CD4-positive, alpha-beta T cell (primary cell): Measurements from ENCODE around the gene SMAP2. TPM values are rescaled to one million over a fixed set of nuclear protein-coding genes. Genes with fewer than 3 reads are reported as not detected.

Source experiments
- ATAC-seq: fragments of 200-7000 bp; cut with Tn5 transposase; one replicate; pipeline ENCODE4 v1.10.0; 2022; ENCODE audit warnings: mild to moderate bottlenecking; ENCODE audit not compliant: poor library complexity
- CTCF ChIA-PET: fragments of 350-600 bp; sonication (Branson Sonifier 250); formaldehyde crosslinking; loops from one replicate; lab custom pipeline; 2021; ENCODE audit warnings: antibody characterized with exemption, inconsistent platforms; lab: Charles Lee
- POLR2A ChIA-PET: fragments of 350-600 bp; sonication (Branson Sonifier 250); formaldehyde crosslinking; loops from one replicate; lab custom pipeline; 2021; ENCODE audit warnings: antibody characterized with exemption, inconsistent platforms; lab: Charles Lee
- DNase-seq, 14 experiments: peaks; one replicate each; pipeline ENCODE4 v3.0.0-alpha.2; 2013 to 2020; ENCODE audit warnings: mixed read lengths in 2 of 14
- H3K27ac ChIP-seq, 2 donors: one replicate each; pipeline versions ENCODE4 v1.5.1 to v1.7.0; 2013; ENCODE audit warnings: low read length in 2 of 2, low read depth in 1 of 2, mild to moderate bottlenecking in 1 of 2
- H3K27me3 ChIP-seq, 2 experiments: 1 replicate in 1 of 2; 2 replicates in 1 of 2; pipeline versions ENCODE4 v1.6.1 to v1.7.0; 2013; ENCODE audit warnings: low read length in 2 of 2, control low read depth in 1 of 2, mild to moderate bottlenecking in 1 of 2, moderate library complexity in 1 of 2; ENCODE audit not compliant: insufficient read depth in 2 of 2, control insufficient read depth in 1 of 2
- H3K36me3 ChIP-seq: one replicate; pipeline ENCODE4 v1.6.1; 2013; ENCODE audit warnings: low read length, control low read depth; ENCODE audit not compliant: insufficient read depth
- H3K4me1 ChIP-seq: one replicate; pipeline ENCODE4 v1.6.1; 2013; ENCODE audit warnings: low read length, control low read depth; ENCODE audit not compliant: insufficient read depth
- H3K4me3 ChIP-seq: one replicate; pipeline ENCODE4 v1.5.1; 2013; ENCODE audit warnings: mild to moderate bottlenecking, low read length, moderate library complexity
- H3K9me3 ChIP-seq, 2 experiments: 1 replicate in 1 of 2; 2 replicates in 1 of 2; pipeline versions ENCODE4 v1.6.1 to v1.7.0; 2013; ENCODE audit warnings: low read length in 2 of 2, mild to moderate bottlenecking in 2 of 2, control low read depth in 1 of 2, moderate library complexity in 1 of 2; ENCODE audit not compliant: control insufficient read depth in 1 of 2, insufficient read depth in 1 of 2
- H3K27ac Mint-ChIP-seq: one replicate; pipeline ENCODE4 v1.8.0; 2020; ENCODE audit warnings: mixed read lengths
- H3K27me3 Mint-ChIP-seq: one replicate; pipeline ENCODE4 v1.8.0; 2021; ENCODE audit warnings: mixed read lengths
- H3K36me3 Mint-ChIP-seq: one replicate; pipeline ENCODE4 v1.8.0; 2021; ENCODE audit warnings: low read depth, mixed read lengths
- H3K4me1 Mint-ChIP-seq: one replicate; pipeline ENCODE4 v1.8.0; 2021; ENCODE audit warnings: low read depth, mixed read lengths
- H3K4me3 Mint-ChIP-seq: one replicate; pipeline ENCODE4 v1.8.0; 2020; ENCODE audit warnings: mild to moderate bottlenecking, mixed read lengths
- H3K9me3 Mint-ChIP-seq: one replicate; pipeline ENCODE4 v1.8.0; 2020; ENCODE audit warnings: mixed read lengths
- intact Hi-C, 2 experiments: fragments of 100-400 bp; cut with DNase I in 1 of 2; cut with micrococcal nuclease in 1 of 2; formaldehyde crosslinking; loops; one replicate each; pipeline versions ENCODE4 v1.15.1 to v1.9.0; 2023 to 2025; cut with DNase I, micrococcal nuclease
- total RNA-seq, 174 experiments: library from RNA in 2 of 174; stranded (reverse) in 2 of 174; gene quantifications; one replicate each; pipeline ENCODE4 v1.2.3 and lab custom pipeline; 2021 to 2026
- TF ChIP-seq, protein P1 (sequence below): fragments of 200-600 bp; IDR thresholded peaks from one replicate; pipeline ENCODE4 v1.8.0; 2022; ENCODE audit warnings: antibody characterized with exemption, mild to moderate bottlenecking

SMAP2 gene
- total RNA-seq, 2 experiments from 2014 or later: 214 to 216 TPM

- TF ChIP-seq, protein P1, sequence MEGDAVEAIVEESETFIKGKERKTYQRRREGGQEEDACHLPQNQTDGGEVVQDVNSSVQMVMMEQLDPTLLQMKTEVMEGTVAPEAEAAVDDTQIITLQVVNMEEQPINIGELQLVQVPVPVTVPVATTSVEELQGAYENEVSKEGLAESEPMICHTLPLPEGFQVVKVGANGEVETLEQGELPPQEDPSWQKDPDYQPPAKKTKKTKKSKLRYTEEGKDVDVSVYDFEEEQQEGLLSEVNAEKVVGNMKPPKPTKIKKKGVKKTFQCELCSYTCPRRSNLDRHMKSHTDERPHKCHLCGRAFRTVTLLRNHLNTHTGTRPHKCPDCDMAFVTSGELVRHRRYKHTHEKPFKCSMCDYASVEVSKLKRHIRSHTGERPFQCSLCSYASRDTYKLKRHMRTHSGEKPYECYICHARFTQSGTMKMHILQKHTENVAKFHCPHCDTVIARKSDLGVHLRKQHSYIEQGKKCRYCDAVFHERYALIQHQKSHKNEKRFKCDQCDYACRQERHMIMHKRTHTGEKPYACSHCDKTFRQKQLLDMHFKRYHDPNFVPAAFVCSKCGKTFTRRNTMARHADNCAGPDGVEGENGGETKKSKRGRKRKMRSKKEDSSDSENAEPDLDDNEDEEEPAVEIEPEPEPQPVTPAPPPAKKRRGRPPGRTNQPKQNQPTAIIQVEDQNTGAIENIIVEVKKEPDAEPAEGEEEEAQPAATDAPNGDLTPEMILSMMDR: peak; percentile 81
- Mint-ChIP-seq H3K36me3 (no peaks in the 10 kb centered on the region), H3K4me1 (no peaks in the 10 kb centered on the region), H3K9me3 (no peaks in the 10 kb centered on the region), H3K27ac (no peak overlapping the region), H3K27me3 (no peaks in the 10 kb centered on the region), H3K4me3 (no peak overlapping the region)
- POLR2A ChIA-PET: interaction anchor here (1.2 kb wide), 1 partner anchor 93 kb away, joined by 4 read pairs; the partner anchor contains the start of gene ZNF684
- peak; percentile 44 for ATAC-seq
- no peaks in the 10 kb centered on the region for H3K4me1 ChIP-seq
- DNase-seq: peak in 4 of 14 experiments; percentile 37 to 63 (median 54)
- H3K9me3 ChIP-seq: no peaks in the 10 kb centered on the region
- H3K36me3 ChIP-seq: no peaks in the 10 kb centered on the region
- intact Hi-C loops: loop anchor here (2.0 kb wide), 2 partner anchors 286 to 294 kb away; no protein-coding TSS in a partner anchor
- CTCF ChIA-PET: interaction anchor here (0.6 to 2.5 kb wide), 10 partner anchors 9 to 295 kb away, joined by 3 to 14 read pairs (median 4); partner anchors contain the start of gene ZFP69B
- no peak overlapping the region for H3K4me3 ChIP-seq
- no peaks in the 10 kb centered on the region for H3K27me3 ChIP-seq
- no peak overlapping the region for H3K27ac ChIP-seq
These were observed 65.0 kb downstream of the SMAP2 start for GRCh38 chr1:40438391-40439015.

DNA sequence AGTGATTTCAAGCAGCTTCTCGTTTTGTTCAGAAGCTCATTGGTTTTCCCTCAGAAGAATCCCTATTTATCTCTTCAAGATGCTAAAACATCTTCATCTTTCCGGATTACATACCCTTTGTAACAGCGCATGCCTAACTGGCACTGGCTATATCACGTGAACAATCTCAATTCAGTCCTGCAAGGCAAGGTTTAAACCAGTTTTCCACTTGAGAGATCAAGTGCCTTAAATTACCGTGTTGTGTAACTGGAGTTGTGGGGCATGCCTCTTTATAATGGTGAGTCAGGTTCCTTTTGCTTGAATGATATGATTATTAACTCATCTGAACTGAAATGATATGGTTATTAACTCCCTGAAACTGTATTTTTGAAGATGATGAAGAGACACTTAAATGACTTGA lies 65.7 kb downstream of the SMAP2 start:
- Mint-ChIP-seq H3K4me3 (no peak overlapping the region), H3K36me3 (no peaks in the 10 kb centered on the region), H3K27me3 (no peaks in the 10 kb centered on the region), H3K9me3 (no peaks in the 10 kb centered on the region), H3K27ac (no peak overlapping the region), H3K4me1 (no peaks in the 10 kb centered on the region)
- CTCF ChIA-PET: interaction anchor here (1.2 to 2.5 kb wide), 5 partner anchors 12 to 286 kb away, joined by 3 to 14 read pairs (median 4); partner anchors contain the start of gene ZFP69B
- Histone ChIP-seq H3K9me3 (no peaks in the 10 kb centered on the region), H3K27me3 (no peaks in the 10 kb centered on the region), H3K27ac (no peak overlapping the region), H3K36me3 (no peaks in the 10 kb centered on the region), H3K4me1 (no peaks in the 10 kb centered on the region), H3K4me3 (no peak overlapping the region)
- TF ChIP-seq, protein P1: no peak
- ATAC-seq: no peak
- no peak for DNase-seq
- intact Hi-C loops: loop anchor here (2.0 kb wide), 2 partner anchors 286 to 294 kb away; no protein-coding TSS in a partner anchor
- POLR2A ChIA-PET: interaction anchor here (1.2 kb wide), 1 partner anchor 92 kb away, joined by 4 read pairs; the partner anchor contains the start of gene ZNF684

DNA sequence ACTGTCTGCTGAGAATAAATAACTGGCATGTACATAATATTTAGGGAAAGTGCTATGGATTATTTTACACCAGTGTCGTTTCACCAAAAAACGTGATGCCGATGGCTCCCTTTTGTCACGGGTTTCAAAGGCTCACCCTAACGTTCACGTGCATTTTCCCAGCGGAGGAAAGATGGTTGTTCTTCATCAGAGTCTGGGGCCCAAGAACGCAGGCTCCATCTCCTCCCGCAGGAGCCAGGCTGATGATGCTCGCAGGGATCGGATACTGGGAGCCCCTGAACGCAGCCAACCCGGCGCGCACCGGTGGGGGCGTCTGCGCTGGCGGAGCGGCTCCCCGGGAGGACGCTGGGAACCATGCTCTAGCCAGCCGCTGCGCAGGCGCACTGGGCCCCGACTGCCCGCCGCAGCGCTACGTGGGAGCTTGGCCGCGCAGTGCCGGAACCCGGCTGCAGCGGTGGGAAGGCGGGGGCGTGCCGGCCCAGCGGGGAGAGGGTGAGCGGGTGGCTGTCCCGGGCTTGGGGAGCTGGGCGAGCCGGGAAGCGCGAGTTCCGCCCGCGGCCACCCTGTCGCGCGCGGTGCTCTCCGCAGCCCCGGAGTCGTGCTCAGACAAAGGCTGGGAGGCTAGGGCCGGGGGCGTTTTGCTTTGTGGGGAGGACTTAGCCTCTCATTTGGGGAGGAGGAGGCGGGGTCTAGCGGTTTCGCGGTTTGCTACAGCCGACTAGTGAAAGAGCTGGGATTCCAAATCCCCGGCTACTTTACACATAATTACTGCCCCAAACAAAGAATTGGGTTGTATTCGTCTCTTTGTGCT lies 76.4 kb downstream of the SMAP2 start, which contains the start of gene ZFP69B:
ZFP69B (plus strand) TSS at position 793 of the 811 bp plus-strand sequence. CDS start 486 bp downstream, outside the sequence.
- ATAC-seq: peak; percentile 65
- Mint-ChIP-seq H3K27ac (peak within 1 kb of the TSS; percentile 84), H3K27me3 (no peaks in the 10 kb centered on the region), H3K4me3 (peak within 1 kb of the TSS; percentile 91), H3K36me3 (peaks cover 57% of the 10 kb centered on the region), H3K4me1 (peaks cover 27% of the 10 kb centered on the region), H3K9me3 (peaks cover 13% of the 10 kb centered on the region)
- ChIA-PET CTCF (interaction anchor here (1.4 to 2.1 kb wide), 3 partner anchors 11 to 82 kb away, joined by 3 to 10 read pairs (median 6); partner anchors contain the start of genes ZFP69 and ZNF684), POLR2A (interaction anchor here (0.7 to 2.3 kb wide), 12 partner anchors 16 to 711 kb away, joined by 3 to 8 read pairs (median 5); partner anchors contain the start of genes EXO5, PPIE, RLF and ZFP69)
- peak within 1 kb of the TSS; percentile 51 to 70 for H3K27ac ChIP-seq
- TF ChIP-seq, protein P1: no peak
- intact Hi-C loops: loop anchor here in 1 of 2 experiments (2.0 to 5.0 kb wide), 2 partner anchors 57 to 81 kb away; partner anchors contain the start of genes EXO5 and ZNF684
- peak within 1 kb of the TSS; percentile 78 for H3K4me3 ChIP-seq
- H3K36me3 ChIP-seq: no peaks in the 10 kb centered on the region
- peak; percentile 70 to 93 (median 82) for DNase-seq
- H3K4me1 ChIP-seq: peaks cover 17% of the 10 kb centered on the region
- no peaks in the 10 kb centered on the region for H3K27me3 ChIP-seq
- peaks cover 21 to 22% of the 10 kb centered on the region in 2 experiments for H3K9me3 ChIP-seq
